NCI-H128 (cell line): Measurements from ENCODE around the gene DPEP3.

Experiments
- DNase-seq: peaks from one replicate; lab custom pipeline; 2025; ENCODE audit not compliant: unreplicated experiment; lab: John Stamatoyannopoulos, UW

The DPEP3 gene

DNA sequence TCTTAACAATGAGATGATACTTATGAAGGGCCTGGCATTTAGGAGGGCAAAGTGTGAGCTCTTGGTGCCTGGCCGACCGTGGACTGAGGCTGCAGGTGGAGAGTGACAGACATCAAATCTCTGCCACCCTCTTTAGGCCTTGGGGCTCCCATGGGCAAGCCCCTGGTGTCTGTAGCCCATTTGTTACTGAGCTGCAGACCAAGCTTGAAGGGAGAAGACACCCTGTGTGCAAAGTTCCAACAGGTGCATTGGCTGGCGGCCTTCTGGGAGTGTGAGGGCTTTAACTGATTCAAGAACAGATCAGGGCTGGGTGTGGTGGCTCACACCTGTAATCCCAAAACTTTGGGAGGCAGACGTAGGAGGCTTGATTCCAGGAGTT lies 47.8 kb downstream of the DPEP3 start:
- no peak for DNase-seq

DNA sequence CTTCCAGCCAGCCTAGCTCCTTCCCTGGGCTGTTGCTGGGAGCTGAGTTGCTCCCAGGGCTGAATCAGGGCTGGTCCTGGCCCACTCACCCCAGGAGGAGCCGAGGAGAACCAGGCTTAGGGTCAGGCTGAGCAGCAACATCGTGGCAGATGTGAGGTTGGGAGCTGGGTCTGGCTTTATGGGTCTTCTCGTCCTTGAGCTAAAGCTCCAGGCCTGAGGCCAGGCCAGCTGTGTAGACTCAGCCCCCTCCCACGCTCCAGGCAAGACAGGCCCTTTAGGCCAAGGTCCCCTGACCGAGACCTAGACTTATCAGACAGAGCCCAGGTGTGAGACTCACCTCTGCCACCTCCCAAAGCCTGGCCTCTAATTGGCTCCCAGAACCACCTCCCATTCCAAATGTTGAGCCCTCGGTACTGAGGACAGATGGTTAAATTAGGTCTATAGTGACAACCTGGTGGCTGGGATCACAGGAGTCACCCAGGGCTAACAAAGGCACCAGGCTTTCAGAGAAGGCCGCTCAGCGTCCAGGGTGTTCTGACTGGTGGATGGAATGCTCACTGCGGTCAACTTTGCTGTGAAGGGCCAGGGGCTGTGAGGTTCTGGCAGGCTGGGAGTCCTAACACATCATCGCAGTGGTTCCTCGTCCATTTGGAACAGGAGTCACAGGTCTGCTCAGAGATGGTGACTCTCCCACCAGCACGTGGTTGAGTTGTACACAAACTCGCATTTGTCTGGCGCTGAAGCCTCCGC lies 48.4 kb downstream of the DPEP3 start, which contains the start of gene CTRL:
Gene CTRL, minus strand, starts transcription at position 151 of the 750 bp plus-strand sequence. Its CDS starts 10 bp downstream, at position 141.
- no peak for DNase-seq

DNA sequence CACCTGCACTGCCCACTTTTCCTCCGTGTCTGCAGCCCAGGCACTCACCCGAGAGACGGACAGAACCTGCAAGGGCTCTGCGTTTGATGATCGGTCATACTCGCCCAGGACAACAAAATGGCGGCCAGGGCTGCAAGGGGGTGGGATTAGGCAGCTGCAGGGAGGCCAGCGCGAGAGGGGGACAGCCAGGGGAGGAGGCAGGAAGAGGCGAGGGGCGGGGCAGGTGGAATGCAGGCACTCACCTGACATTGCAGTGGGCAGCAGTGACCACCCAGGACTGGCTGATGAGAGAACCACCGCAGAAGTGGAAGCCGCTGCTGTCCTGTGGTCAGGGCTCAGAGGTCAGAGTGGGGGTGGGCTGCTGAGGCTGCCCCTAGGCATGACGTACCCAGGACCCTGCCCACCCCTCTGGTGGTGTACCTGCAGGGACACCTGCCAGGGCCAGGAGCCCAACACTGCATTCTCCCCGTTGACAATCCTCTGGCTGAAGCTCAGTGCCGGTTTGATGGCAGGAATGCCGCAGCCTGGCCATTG lies 49.6 kb downstream of the DPEP3 start:
- DNase-seq = no peak

DNA sequence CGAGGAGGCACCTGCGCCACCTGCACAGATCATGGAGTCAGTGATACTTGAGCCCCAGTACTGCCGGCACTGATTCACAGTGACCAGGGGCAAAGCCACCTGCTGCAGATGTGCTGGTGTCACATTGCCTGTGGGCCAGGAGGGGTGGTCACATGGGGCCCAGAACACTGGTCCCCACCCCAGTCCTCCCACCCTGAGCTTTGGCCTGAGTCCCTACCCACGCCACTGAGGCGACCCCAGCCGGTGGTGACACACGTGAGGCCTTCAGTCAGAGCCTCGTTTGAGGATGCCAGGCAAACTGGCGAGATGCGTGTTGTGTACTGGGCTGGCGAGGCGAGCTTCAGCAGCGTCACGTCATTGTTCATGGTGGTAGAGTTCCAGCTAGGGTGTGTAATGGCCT lies 50.1 kb downstream of the DPEP3 start:
- DNase-seq = no peak

DNA sequence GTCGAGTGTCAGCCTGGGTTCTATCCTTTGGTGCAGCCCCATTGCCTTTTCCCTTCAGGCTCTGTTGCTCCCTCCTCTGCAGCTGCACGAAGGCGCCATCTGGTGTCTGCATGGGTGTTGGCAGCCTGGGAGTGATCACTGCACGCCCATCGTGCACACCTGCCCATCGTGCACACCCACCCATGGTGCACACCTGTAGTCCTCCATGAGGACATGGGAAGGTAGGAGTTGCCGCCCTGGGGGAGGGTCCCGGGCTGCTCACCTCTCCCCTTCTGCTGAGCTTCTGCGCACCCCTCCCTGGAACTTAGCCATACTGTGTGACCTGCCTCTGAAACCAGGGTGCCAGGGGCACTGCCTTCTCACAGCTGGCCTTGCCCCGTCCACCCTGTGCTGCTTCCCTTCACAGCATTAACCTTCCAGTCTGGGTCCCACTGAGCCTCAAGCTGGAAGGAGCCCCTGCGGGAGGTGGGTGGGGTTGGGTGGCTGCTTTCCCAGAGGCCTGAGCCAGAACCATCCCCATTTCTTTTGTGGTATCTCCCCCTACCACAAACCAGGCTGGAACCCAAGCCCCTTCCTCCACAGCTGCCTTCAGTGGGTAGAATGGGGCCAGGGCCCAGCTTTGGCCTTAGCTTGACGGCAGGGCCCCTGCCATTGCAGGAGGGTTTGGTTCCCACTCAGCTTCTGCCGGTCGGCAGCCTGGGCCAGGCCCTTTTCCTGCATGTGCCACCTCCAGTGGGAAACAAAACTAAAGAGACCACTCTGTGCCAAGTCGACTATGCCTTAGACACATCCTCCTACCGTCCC lies 51.5 kb downstream of the DPEP3 start:
- peak; percentile 46 for DNase-seq

DNA sequence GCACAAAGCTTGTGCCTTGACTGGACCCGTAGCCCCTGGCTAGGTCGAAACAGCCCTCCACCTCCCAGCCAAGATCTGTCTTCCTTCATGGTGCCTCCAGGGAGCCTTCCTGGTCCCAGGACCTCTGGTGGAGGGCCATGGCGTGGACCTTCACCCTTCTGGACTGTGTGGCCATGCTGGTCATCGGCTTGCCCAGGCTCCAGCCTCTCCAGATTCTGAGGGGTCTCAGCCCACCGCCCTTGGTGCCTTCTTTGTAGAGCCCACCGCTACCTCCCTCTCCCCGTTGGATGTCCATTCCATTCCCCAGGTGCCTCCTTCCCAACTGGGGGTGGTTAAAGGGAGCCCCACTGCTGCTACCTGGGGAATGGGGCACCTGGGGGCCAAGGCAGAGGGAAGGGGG lies 52.2 kb downstream of the DPEP3 start:
- DNase-seq = no peak

DNA sequence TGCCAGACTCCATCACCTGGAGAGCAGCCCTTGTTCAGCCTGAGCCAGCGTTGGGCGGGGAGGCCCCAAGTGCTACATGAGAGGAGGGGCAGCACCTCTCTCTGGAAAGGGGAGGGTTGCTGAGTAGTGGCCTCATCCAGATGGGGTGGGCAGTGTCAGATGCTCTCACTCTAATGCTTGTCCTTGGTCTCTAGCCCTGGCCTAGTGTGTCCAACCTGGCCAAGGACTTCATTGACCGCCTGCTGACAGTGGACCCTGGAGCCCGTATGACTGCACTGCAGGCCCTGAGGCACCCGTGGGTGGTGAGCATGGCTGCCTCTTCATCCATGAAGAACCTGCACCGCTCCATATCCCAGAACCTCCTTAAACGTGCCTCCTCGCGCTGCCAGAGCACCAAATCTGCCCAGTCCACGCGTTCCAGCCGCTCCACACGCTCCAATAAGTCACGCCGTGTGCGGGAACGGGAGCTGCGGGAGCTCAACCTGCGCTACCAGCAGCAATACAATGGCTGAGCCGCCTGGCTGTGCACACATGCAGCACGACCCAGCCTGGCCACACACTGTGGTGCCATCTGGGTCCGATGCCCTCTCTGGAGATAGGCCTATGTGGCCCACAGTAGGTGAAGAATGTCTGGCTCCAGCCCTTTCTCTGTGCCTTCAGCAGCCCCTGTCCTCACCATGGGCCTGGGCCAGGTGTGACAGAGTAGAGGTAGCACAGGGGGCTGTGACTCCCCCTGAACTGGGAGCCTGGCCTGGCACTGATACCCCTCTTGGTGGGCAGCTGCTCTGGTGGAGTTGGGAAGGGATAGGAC lies 53.0 kb downstream of the DPEP3 start:
- DNase-seq = no peak

DNA sequence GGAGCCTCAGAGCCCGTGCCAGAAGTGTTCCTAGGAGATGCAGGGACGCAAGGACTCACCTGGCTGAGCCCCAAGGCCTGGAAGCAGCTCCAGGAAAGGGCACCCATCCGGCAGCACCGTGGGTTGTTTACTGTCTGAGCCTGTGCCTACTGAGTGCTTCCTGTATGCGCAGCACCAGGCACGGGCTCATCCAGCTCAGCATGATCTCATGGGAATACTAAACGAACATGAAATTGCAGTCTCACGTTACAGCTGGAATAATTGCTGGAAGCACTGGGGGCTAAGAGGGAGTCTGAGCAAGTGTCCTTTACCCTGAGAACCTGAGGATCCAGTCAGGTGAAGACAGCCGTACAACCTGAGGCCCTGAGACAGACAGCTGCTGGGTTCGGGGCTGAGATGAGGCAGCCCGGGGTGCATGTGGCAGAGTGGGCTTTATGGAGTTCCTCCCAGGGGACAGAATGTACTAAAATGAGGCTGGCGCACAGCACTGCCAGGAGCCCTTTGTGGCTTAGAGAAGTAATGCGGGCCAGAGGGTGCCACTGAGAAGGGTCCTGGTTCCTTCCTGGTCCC lies 54.0 kb downstream of the DPEP3 start:
- peak; percentile 17 for DNase-seq
